ENCODE results near the gene POLR3G.

Gene POLR3G

GRCh38 chr5:90555666-90556065, 81.0 kb downstream of the POLR3G start:
- Histone ChIP-seq H3K36me3 (ENCODE audit: insufficient read depth, low read length) (no peaks in the 10 kb centered on the region), H3K4me3 (ENCODE audit: low read depth in 1 of 2, low read length in 2 of 2) (no peak overlapping the region), H3K27ac (ENCODE audit: low read depth, low read length) (no peak overlapping the region), H3K27me3 (ENCODE audit: control insufficient read depth in 1 of 2, insufficient read depth in 2 of 2, low read length in 2 of 2) (peaks cover 22 to 25% of the 10 kb centered on the region in 2 donors), H3K9ac (ENCODE audit: low read length) (no peak overlapping the region), H3K9me3 (ENCODE audit: low read length) (no peaks in the 10 kb centered on the region), H3K4me1 (ENCODE audit: insufficient read depth, low read length) (peaks cover 13% of the 10 kb centered on the region)

GRCh38 chr5:90557391-90557790, 82.7 kb downstream of the POLR3G start:
- Histone ChIP-seq H3K36me3 (ENCODE audit: insufficient read depth, low read length) (no peaks in the 10 kb centered on the region), H3K27me3 (ENCODE audit: control insufficient read depth in 1 of 2, insufficient read depth in 2 of 2, low read length in 2 of 2) (peaks cover 22 to 31% of the 10 kb centered on the region in 2 donors), H3K9me3 (ENCODE audit: low read length) (no peaks in the 10 kb centered on the region), H3K9ac (ENCODE audit: low read length) (no peak overlapping the region), H3K4me1 (ENCODE audit: insufficient read depth, low read length) (peaks cover 13% of the 10 kb centered on the region), H3K4me3 (ENCODE audit: low read depth in 1 of 2, low read length in 2 of 2) (no peak overlapping the region), H3K27ac (ENCODE audit: low read depth, low read length) (no peak overlapping the region)

GRCh38 chr5:90557871-90558270, 83.2 kb downstream of the POLR3G start:
- Histone ChIP-seq H3K4me1 (ENCODE audit: insufficient read depth, low read length) (peaks cover 13% of the 10 kb centered on the region), H3K9ac (ENCODE audit: low read length) (no peak overlapping the region), H3K27me3 (ENCODE audit: control insufficient read depth in 1 of 2, insufficient read depth in 2 of 2, low read length in 2 of 2) (peaks cover 22 to 31% of the 10 kb centered on the region in 2 donors), H3K36me3 (ENCODE audit: insufficient read depth, low read length) (no peaks in the 10 kb centered on the region), H3K27ac (ENCODE audit: low read depth, low read length) (no peak overlapping the region), H3K9me3 (ENCODE audit: low read length) (no peaks in the 10 kb centered on the region), H3K4me3 (ENCODE audit: low read depth in 1 of 2, low read length in 2 of 2) (peak overlapping the region in 1 of 2 donors; percentile 43)

GRCh38 chr5:90558344-90559192, 83.9 kb downstream of the POLR3G start, which contains the start of gene ADGRV1:
Gene ADGRV1, plus strand, starts transcription at chr5:90558797. Its CDS starts 99 bp downstream, at chr5:90558896.
- no peak within 1 kb of the TSS for H3K27ac ChIP-seq (ENCODE audit: low read depth, low read length)
- H3K9me3 ChIP-seq (ENCODE audit: low read length): no peaks in the 10 kb centered on the region
- H3K27me3 ChIP-seq (ENCODE audit: control insufficient read depth in 1 of 2, insufficient read depth in 2 of 2, low read length in 2 of 2): peaks cover 22 to 31% of the 10 kb centered on the region in 2 donors
- no peaks in the 10 kb centered on the region for H3K36me3 ChIP-seq (ENCODE audit: insufficient read depth, low read length)
- peaks cover 13% of the 10 kb centered on the region for H3K4me1 ChIP-seq (ENCODE audit: insufficient read depth, low read length)
- H3K9ac ChIP-seq (ENCODE audit: low read length): no peak within 1 kb of the TSS
- peak within 1 kb of the TSS; percentile 36 to 43 for H3K4me3 ChIP-seq (ENCODE audit: low read depth in 1 of 2, low read length in 2 of 2)

- no peaks in the 10 kb centered on the region for H3K36me3 ChIP-seq (ENCODE audit: insufficient read depth, low read length)
- H3K9me3 ChIP-seq (ENCODE audit: low read length): no peaks in the 10 kb centered on the region
- no peak overlapping the region for H3K9ac ChIP-seq (ENCODE audit: low read length)
- peaks cover 22 to 31% of the 10 kb centered on the region in 2 donors for H3K27me3 ChIP-seq (ENCODE audit: control insufficient read depth in 1 of 2, insufficient read depth in 2 of 2, low read length in 2 of 2)
- peaks cover 13% of the 10 kb centered on the region for H3K4me1 ChIP-seq (ENCODE audit: insufficient read depth, low read length)
- H3K4me3 ChIP-seq (ENCODE audit: low read depth in 1 of 2, low read length in 2 of 2): no peak overlapping the region
- no peak overlapping the region for H3K27ac ChIP-seq (ENCODE audit: low read depth, low read length)
Observed at GRCh38 chr5:90560771-90561170, 86.1 kb downstream of the POLR3G start.

GRCh38 chr5:90561766-90562165, 87.1 kb downstream of the POLR3G start:
- no peak overlapping the region for H3K27ac ChIP-seq (ENCODE audit: low read depth, low read length)

GRCh38 chr5:90562341-90562740, 87.7 kb downstream of the POLR3G start:
- Histone ChIP-seq H3K36me3 (ENCODE audit: insufficient read depth, low read length) (no peaks in the 10 kb centered on the region), H3K27ac (ENCODE audit: low read depth, low read length) (no peak overlapping the region), H3K4me3 (ENCODE audit: low read depth in 1 of 2, low read length in 2 of 2) (no peak overlapping the region), H3K27me3 (ENCODE audit: control insufficient read depth in 1 of 2, insufficient read depth in 2 of 2, low read length in 2 of 2) (peaks cover 19 to 25% of the 10 kb centered on the region in 2 donors), H3K9me3 (ENCODE audit: low read length) (no peaks in the 10 kb centered on the region), H3K4me1 (ENCODE audit: insufficient read depth, low read length) (peaks cover 13% of the 10 kb centered on the region), H3K9ac (ENCODE audit: low read length) (no peak overlapping the region)

More at GRCh38 chr5:90561766-90562165, 87.1 kb downstream of the POLR3G start:
- Histone ChIP-seq H3K9ac (ENCODE audit: low read length) (no peak overlapping the region), H3K27me3 (ENCODE audit: control insufficient read depth in 1 of 2, insufficient read depth in 2 of 2, low read length in 2 of 2) (peaks cover 22 to 31% of the 10 kb centered on the region in 2 donors), H3K36me3 (ENCODE audit: insufficient read depth, low read length) (no peaks in the 10 kb centered on the region), H3K9me3 (ENCODE audit: low read length) (no peaks in the 10 kb centered on the region), H3K4me1 (ENCODE audit: insufficient read depth, low read length) (peaks cover 13% of the 10 kb centered on the region), H3K4me3 (ENCODE audit: low read depth in 1 of 2, low read length in 2 of 2) (no peak overlapping the region)

- Histone ChIP-seq H3K36me3 (ENCODE audit: insufficient read depth, low read length) (no peaks in the 10 kb centered on the region), H3K4me3 (ENCODE audit: low read depth in 1 of 2, low read length in 2 of 2) (no peak overlapping the region), H3K4me1 (ENCODE audit: insufficient read depth, low read length) (peaks cover 10% of the 10 kb centered on the region), H3K9me3 (ENCODE audit: low read length) (no peaks in the 10 kb centered on the region), H3K9ac (ENCODE audit: low read length) (no peak overlapping the region), H3K27ac (ENCODE audit: low read depth, low read length) (no peak overlapping the region), H3K27me3 (ENCODE audit: control insufficient read depth in 1 of 2, insufficient read depth in 2 of 2, low read length in 2 of 2) (peaks cover 11 to 17% of the 10 kb centered on the region in 2 donors)
Observed at GRCh38 chr5:90563108-90563507, 88.4 kb downstream of the POLR3G start.
